ENCODE data around the gene BOD1L1. TPM values are rescaled to one million over a fixed set of nuclear protein-coding genes. Genes with fewer than 3 reads are reported as not detected.

BOD1L1 gene
- total and polyA plus RNA-seq, 2 experiments from 2014 or later, result 18.2 to 43.2 TPM

- Histone ChIP-seq H3K27ac (ENCODE audit: low read depth) (no peak overlapping the region), H3K9me2 (ENCODE audit: insufficient read depth) (no peaks in the 10 kb centered on the region), H3K4me1 (ENCODE audit: insufficient read depth) (no peaks in the 10 kb centered on the region), H3F3A (replicated peaks; ENCODE audit: low read depth) (no peaks in the 10 kb centered on the region), H3K79me2 (replicated peaks; ENCODE audit: insufficient read depth) (no peaks in the 10 kb centered on the region), H2AFZ (no peak overlapping the region), H3K36me3 (ENCODE audit: insufficient read depth) (peaks cover 23% of the 10 kb centered on the region; the same call in 1 of the 2 replicates), H4K20me1 (replicated peaks; ENCODE audit: insufficient read depth) (peaks cover 7% of the 10 kb centered on the region), H3K4me3 (no peak overlapping the region), H3K27me3 (ENCODE audit: insufficient read depth) (no peaks in the 10 kb centered on the region), H3K4me2 (no peak overlapping the region)
- H3K27ac Mint-ChIP-seq, result no peak overlapping the region
- no peaks in the 10 kb centered on the region for H3K4me1 Mint-ChIP-seq
- TF ChIP-seq STAT1 (IDR thresholded peaks at IDR 0.05; ENCODE audit: unreplicated experiment) (no peak), ETS1 (IDR thresholded peaks at IDR 0.05) (no peak), JUNB (IDR thresholded peaks at IDR 0.05; ENCODE audit: unreplicated experiment) (no peak), NANOG (IDR thresholded peaks at IDR 0.05; ENCODE audit: borderline replicate concordance) (no peak), EZH2phosphoT487 (IDR thresholded peaks at IDR 0.05; ENCODE audit: unreplicated experiment) (no peak)
- H3K9me3 Mint-ChIP-seq, result no peaks in the 10 kb centered on the region
- no peaks in the 10 kb centered on the region for H3K27me3 Mint-ChIP-seq (ENCODE audit: insufficient read depth, low read depth, poor library complexity)
- DNase-seq (ENCODE audit: low spot score) (no peak), ATAC-seq (no peak)
- H3K36me3 Mint-ChIP-seq (ENCODE audit: low read depth), result peaks cover 50% of the 10 kb centered on the region
- no peak overlapping the region for H3K4me3 Mint-ChIP-seq
Measured at GRCh38 chr4:13611283-13611842, 16.2 kb downstream of the BOD1L1 start.

GRCh38 chr4:13605330-13605729 is 22.2 kb downstream of the BOD1L1 start:
- Histone ChIP-seq H3K4me2 (no peak overlapping the region), H4K20me1 (replicated peaks; ENCODE audit: insufficient read depth) (no peaks in the 10 kb centered on the region; the same call in 1 of the 2 replicates), H3F3A (replicated peaks; ENCODE audit: low read depth) (no peaks in the 10 kb centered on the region), H3K4me1 (ENCODE audit: insufficient read depth) (no peaks in the 10 kb centered on the region), H3K4me3 (no peak overlapping the region), H3K27ac (ENCODE audit: low read depth) (no peak overlapping the region), H3K9me2 (ENCODE audit: insufficient read depth) (no peaks in the 10 kb centered on the region), H2AFZ (no peak overlapping the region), H3K36me3 (ENCODE audit: insufficient read depth) (peaks cover 28% of the 10 kb centered on the region), H3K27me3 (ENCODE audit: insufficient read depth) (no peaks in the 10 kb centered on the region), H3K79me2 (replicated peaks; ENCODE audit: insufficient read depth) (no peaks in the 10 kb centered on the region)
- no peak for ATAC-seq
- H3K27ac Mint-ChIP-seq, result no peak overlapping the region
- DNase-seq (ENCODE audit: low spot score), result no peak
- no peak for TF ChIP-seq ZNF114 (CRISPR knock-in tag; IDR thresholded peaks at IDR 0.05)
- no peak for TF ChIP-seq ZNF331 (CRISPR knock-in tag; IDR thresholded peaks at IDR 0.05; ENCODE audit: low read depth)
- TF ChIP-seq POLR2AphosphoS5 (IDR thresholded peaks at IDR 0.05; ENCODE audit: low read depth), result no peak
- TF ChIP-seq JUNB (IDR thresholded peaks at IDR 0.05; ENCODE audit: unreplicated experiment), result no peak
- no peak for TF ChIP-seq CTCF (conservative IDR thresholded peaks at IDR 0.05; ENCODE audit: low read depth in 2 of 2)
- H3K4me1 Mint-ChIP-seq, result no peaks in the 10 kb centered on the region
- no peak overlapping the region for H3K4me3 Mint-ChIP-seq
- peaks cover 70% of the 10 kb centered on the region for H3K36me3 Mint-ChIP-seq (ENCODE audit: low read depth)
- H3K27me3 Mint-ChIP-seq (ENCODE audit: insufficient read depth, low read depth, poor library complexity), result peaks cover 4% of the 10 kb centered on the region
- H3K9me3 Mint-ChIP-seq, result peaks cover 4% of the 10 kb centered on the region; the same call in 1 of the 3 replicates
